ENCODE results near the gene HIRIP3.

DNA sequence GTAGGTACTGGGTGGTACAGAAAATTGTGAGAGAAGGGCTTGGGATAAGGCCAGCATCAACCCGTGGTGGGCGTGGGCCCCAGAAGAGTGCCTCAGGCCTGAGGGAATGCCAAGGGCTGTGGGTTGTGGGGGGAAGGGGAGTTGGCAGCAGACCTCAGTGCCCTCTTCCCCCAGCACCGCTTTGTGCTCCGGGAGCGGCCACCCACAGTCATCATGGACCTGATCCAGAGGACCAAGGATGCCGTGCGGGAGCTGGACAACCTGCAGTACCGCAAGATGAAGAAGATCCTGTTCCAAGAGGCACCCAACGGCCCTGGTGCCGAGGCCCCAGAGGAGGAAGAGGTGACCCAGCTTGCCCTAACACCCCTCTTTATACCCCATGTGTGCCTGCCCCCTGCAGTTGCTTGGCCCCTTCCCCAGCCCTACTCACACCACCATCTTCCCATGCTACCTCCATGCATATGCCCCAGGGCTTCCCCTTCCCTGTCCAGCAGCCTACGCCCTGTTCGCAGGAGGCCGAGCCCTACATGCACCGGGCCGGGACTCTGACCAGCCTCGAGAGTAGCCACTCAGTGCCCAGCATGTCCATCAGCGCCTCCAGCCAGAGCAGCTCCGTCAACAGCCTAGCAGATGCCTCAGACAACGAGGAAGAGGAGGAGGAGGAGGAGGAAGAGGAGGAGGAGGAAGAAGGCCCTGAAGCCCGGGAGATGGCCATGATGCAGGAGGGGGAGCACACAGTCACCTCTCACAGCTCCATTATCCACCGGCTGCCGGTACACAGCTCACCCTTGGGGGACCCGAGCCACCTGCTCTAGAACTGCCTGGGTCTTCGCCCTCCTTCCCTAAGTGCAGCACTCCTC lies 12.6 kb downstream of the HIRIP3 start:
- TF ChIP-seq YY1 (IDR thresholded peaks at IDR 0.05; ENCODE audit: insufficient read depth, insufficient read length) (no peak), ZNF274 (IDR thresholded peaks at IDR 0.05; ENCODE audit: low read depth, low read length) (no peak)

Data from NT2/D1 (cell line).